ENCODE results near the gene FARP2. TPM values are rescaled to one million over a fixed set of nuclear protein-coding genes. Genes with fewer than 3 reads are reported as not detected.

The FARP2 gene
- total RNA-seq, 1 experiment from 2014 or later, result 89.1 TPM

- DNase-seq, result no peak
- no peak overlapping the region for H2AFZ ChIP-seq
- TF ChIP-seq EZH2 (IDR thresholded peaks at IDR 0.05; ENCODE audit: low read depth), result no peak
- no peak for TF ChIP-seq CTCF (conservative IDR thresholded peaks at IDR 0.05)
- H4K20me1 ChIP-seq (ENCODE audit: insufficient read depth), result no peaks in the 10 kb centered on the region
- no peaks in the 10 kb centered on the region for H3F3A ChIP-seq (ENCODE audit: insufficient read depth, low read depth)
- ChIA-PET CTCF (no interaction called here), POLR2A (ENCODE audit: unreplicated experiment) (no interaction called here)
- H3K4me3 ChIP-seq, result no peak overlapping the region
- no peaks in the 10 kb centered on the region for H3K36me3 ChIP-seq (ENCODE audit: low read depth)
- no peak overlapping the region for H3K4me2 ChIP-seq
- H3K4me1 ChIP-seq (replicated peaks; ENCODE audit: insufficient read depth), result no peaks in the 10 kb centered on the region
- intact Hi-C loops (cut with micrococcal nuclease; ENCODE audit: unreplicated experiment), result no loop called here
- H3K9me2 ChIP-seq (ENCODE audit: insufficient read depth), result no peaks in the 10 kb centered on the region
- no peak overlapping the region for H3K27ac ChIP-seq
- no TSS peak for BruUV-seq (replicated peaks)
- H3K27me3 ChIP-seq (ENCODE audit: insufficient read depth, low read depth), result no peaks in the 10 kb centered on the region
- H3K9me3 ChIP-seq (ENCODE audit: insufficient read depth, low read depth), result no peaks in the 10 kb centered on the region
- H3K79me2 ChIP-seq (ENCODE audit: low read depth), result no peaks in the 10 kb centered on the region
Observed at GRCh38 chr2:241473399-241473798, 117.3 kb downstream of the FARP2 start.

GRCh38 chr2:241475267-241475666, 119.2 kb downstream of the FARP2 start:
- Histone ChIP-seq H3K36me3 (ENCODE audit: low read depth) (no peaks in the 10 kb centered on the region), H3K4me2 (no peak overlapping the region), H3K79me2 (ENCODE audit: low read depth) (no peaks in the 10 kb centered on the region), H3K9me2 (ENCODE audit: insufficient read depth) (no peaks in the 10 kb centered on the region), H4K20me1 (ENCODE audit: insufficient read depth) (no peaks in the 10 kb centered on the region), H3K4me1 (replicated peaks; ENCODE audit: insufficient read depth) (no peaks in the 10 kb centered on the region), H3K9me3 (ENCODE audit: insufficient read depth, low read depth) (no peaks in the 10 kb centered on the region), H3K27me3 (ENCODE audit: insufficient read depth, low read depth) (no peaks in the 10 kb centered on the region), H3K4me3 (no peak overlapping the region), H2AFZ (no peak overlapping the region), H3F3A (ENCODE audit: insufficient read depth, low read depth) (no peaks in the 10 kb centered on the region), H3K27ac (no peak overlapping the region)
- no peak for TF ChIP-seq EZH2 (IDR thresholded peaks at IDR 0.05; ENCODE audit: low read depth)
- no peak for TF ChIP-seq CTCF (conservative IDR thresholded peaks at IDR 0.05)
- intact Hi-C loops (cut with micrococcal nuclease; ENCODE audit: unreplicated experiment), result no loop called here
- no peak for DNase-seq
- ChIA-PET POLR2A (ENCODE audit: unreplicated experiment) (no interaction called here), CTCF (no interaction called here)
- BruUV-seq (replicated peaks), result no TSS peak

- CTCF ChIA-PET, result no interaction called here
- Histone ChIP-seq H3K4me3 (no peak overlapping the region), H3K4me1 (replicated peaks; ENCODE audit: insufficient read depth) (no peaks in the 10 kb centered on the region), H3K79me2 (ENCODE audit: low read depth) (no peaks in the 10 kb centered on the region), H2AFZ (no peak overlapping the region), H3K27me3 (ENCODE audit: insufficient read depth, low read depth) (no peaks in the 10 kb centered on the region), H3K9me3 (ENCODE audit: insufficient read depth, low read depth) (no peaks in the 10 kb centered on the region), H3F3A (ENCODE audit: insufficient read depth, low read depth) (no peaks in the 10 kb centered on the region), H4K20me1 (ENCODE audit: insufficient read depth) (no peaks in the 10 kb centered on the region), H3K27ac (no peak overlapping the region), H3K36me3 (ENCODE audit: low read depth) (no peaks in the 10 kb centered on the region), H3K4me2 (no peak overlapping the region), H3K9me2 (ENCODE audit: insufficient read depth) (no peaks in the 10 kb centered on the region)
- POLR2A ChIA-PET (ENCODE audit: unreplicated experiment), result interaction anchor here (0.6 kb wide), 1 partner anchor 328 kb away, joined by 3 read pairs; no protein-coding TSS in a partner anchor
- TF ChIP-seq CTCF (conservative IDR thresholded peaks at IDR 0.05), result no peak
- TF ChIP-seq EZH2 (IDR thresholded peaks at IDR 0.05; ENCODE audit: low read depth), result no peak
- DNase-seq, result no peak
- intact Hi-C loops (cut with micrococcal nuclease; ENCODE audit: unreplicated experiment), result no loop called here
- no TSS peak for BruUV-seq (replicated peaks)
Observed at GRCh38 chr2:241478166-241478565, 122.1 kb downstream of the FARP2 start.

All from PC-9 (cell line).